ENCODE measurements around the gene CST3. TPM values are rescaled to one million over a fixed set of nuclear protein-coding genes. Genes with fewer than 3 reads are reported as not detected.

Gene CST3
- total and polyA plus RNA-seq, 2 of the 8 experiments (the other 6 are each of a cell fraction or from before 2014, with no cell fraction given) = 53.2 to 184 TPM

- CTCF ChIA-PET (ENCODE audit: partially characterized antibody) = interaction anchor here (1.4 to 1.5 kb wide), 2 partner anchors 13 to 15 kb away, joined by 4 read pairs; no protein-coding TSS in a partner anchor
- Histone ChIP-seq H3K27me3 (replicated peaks in 1 of 4; ENCODE audit: control insufficient read depth in 3 of 4, extremely low read depth in 1 of 4, insufficient read depth in 3 of 4, low read length in 3 of 4) (no peaks in the 10 kb centered on the region), H3K4ac (replicated peaks; ENCODE audit: insufficient read length, low read depth, low read length) (no peak overlapping the region), H2BK5ac (ENCODE audit: low read depth, low read length) (no peak overlapping the region), H2BK12ac (ENCODE audit: low read depth, low read length) (no peak overlapping the region), H2BK20ac (ENCODE audit: low read length) (no peak overlapping the region), H3K36me3 (ENCODE audit: control insufficient read depth in 2 of 4, insufficient read depth in 4 of 4, low read length in 3 of 4) (no peaks in the 10 kb centered on the region), H3K9me3 (ENCODE audit: insufficient read depth in 2 of 2, low read depth in 1 of 2, low read length in 1 of 2) (no peaks in the 10 kb centered on the region), H3K56ac (replicated peaks; ENCODE audit: insufficient read length, low read depth, low read length) (no peak overlapping the region), H3K4me2 (ENCODE audit: insufficient read depth in 1 of 2, low read depth in 2 of 2, low read length in 2 of 2) (no peak overlapping the region), H3K27ac (ENCODE audit: low read depth, low read length) (no peak overlapping the region), H3K14ac (ENCODE audit: insufficient read length) (no peak overlapping the region), H3K23ac (ENCODE audit: insufficient read length) (no peak overlapping the region), H2BK15ac (ENCODE audit: low read length) (no peak overlapping the region), H3K79me2 (ENCODE audit: control insufficient read depth in 1 of 2, insufficient read depth in 2 of 2, low read length in 2 of 2) (no peaks in the 10 kb centered on the region), H3K4me3 (ENCODE audit: extremely low read depth in 1 of 4, insufficient read depth in 2 of 4, low read depth in 3 of 4, low read length in 4 of 4) (no peak overlapping the region), H3K23me2 (ENCODE audit: low read depth, low read length) (no peaks in the 10 kb centered on the region), H2AK5ac (ENCODE audit: low read depth, low read length) (no peak overlapping the region), H4K20me1 (replicated peaks in 1 of 2; ENCODE audit: control insufficient read depth in 1 of 2, insufficient read depth in 2 of 2, low read length in 2 of 2) (no peaks in the 10 kb centered on the region), H4K91ac (replicated peaks; ENCODE audit: insufficient read length, low read length) (no peak overlapping the region), H4K5ac (ENCODE audit: insufficient read length, low read depth, low read length) (no peak overlapping the region), H2BK120ac (replicated peaks; ENCODE audit: low read depth, low read length) (no peak overlapping the region), H2AFZ (ENCODE audit: low read length) (no peak overlapping the region), H3K9ac (replicated peaks in 1 of 4; ENCODE audit: extremely low read depth in 1 of 4, low read depth in 3 of 4, low read length in 3 of 4) (no peak overlapping the region), H4K8ac (ENCODE audit: extremely low read depth, insufficient read depth, low read length) (no peak overlapping the region), H3K18ac (ENCODE audit: extremely low read depth, low read length) (no peak overlapping the region; the same call in 1 of the 2 replicates), H3K79me1 (ENCODE audit: low read depth, low read length) (no peaks in the 10 kb centered on the region), H3K4me1 (replicated peaks in 1 of 4; ENCODE audit: control insufficient read depth in 3 of 4, insufficient read depth in 4 of 4, low read length in 3 of 4) (no peaks in the 10 kb centered on the region)
- TF ChIP-seq PHF8 (conservative IDR thresholded peaks at IDR 0.05; ENCODE audit: low read depth, low read length) (no peak), NRF1 (IDR thresholded peaks at IDR 0.05; ENCODE audit: low read depth, low read length) (no peak), JUN (IDR thresholded peaks at IDR 0.05; ENCODE audit: low read depth, low read length) (no peak), CTCF (IDR thresholded peaks at IDR 0.05; ENCODE audit: control extremely low read depth in 1 of 3, insufficient read depth in 1 of 3, low read depth in 1 of 3, low read length in 3 of 3) (no peak), USF2 (IDR thresholded peaks at IDR 0.05; ENCODE audit: low read length) (no peak), SAP30 (IDR thresholded peaks at IDR 0.05; ENCODE audit: insufficient read depth, insufficient replicate concordance, low read length) (no peak), NANOG (IDR thresholded peaks at IDR 0.05; ENCODE audit: insufficient read depth, low read depth, low read length, poor library complexity, severe bottlenecking) (no peak), EP300 (IDR thresholded peaks at IDR 0.05; ENCODE audit: borderline replicate concordance in 1 of 2, low read depth in 2 of 2, low read length in 2 of 2) (no peak)
- FAIRE-seq = no peak
- POLR2A ChIA-PET (ENCODE audit: partially characterized antibody) = no interaction called here
- peak in 1 of 2 experiments; percentile 17 for DNase-seq (ENCODE audit: low read depth in 1 of 2, low spot score in 2 of 2)
- whole genome bisulfite sequencing, 2 experiments (ENCODE audit: extremely low coverage in 1 of 2, insufficient coverage in 1 of 2, insufficient read length in 1 of 2, insufficient replicate concordance in 2 of 2, low coverage in 1 of 2, low lambda C conversion rate in 2 of 2, missing lambda C conversion rate in 1 of 2) = 87% methylated on average over 2 of the region's 2 CpGs; no CpG with 5 or more reads in 1 of the 2 experiments
Observed at GRCh38 chr20:23683807-23684206, 46.1 kb upstream of the CST3 start.

Measured in H1 (cell line).